ENCODE data around the gene GABRR1. TPM values are rescaled to one million over a fixed set of nuclear protein-coding genes. Genes with fewer than 3 reads are reported as not detected.

GABRR1 gene
- total and polyA plus RNA-seq, 2 of the 13 experiments (the other 11 are each of a cell fraction or from before 2014, with no cell fraction given): not detected

DNA sequence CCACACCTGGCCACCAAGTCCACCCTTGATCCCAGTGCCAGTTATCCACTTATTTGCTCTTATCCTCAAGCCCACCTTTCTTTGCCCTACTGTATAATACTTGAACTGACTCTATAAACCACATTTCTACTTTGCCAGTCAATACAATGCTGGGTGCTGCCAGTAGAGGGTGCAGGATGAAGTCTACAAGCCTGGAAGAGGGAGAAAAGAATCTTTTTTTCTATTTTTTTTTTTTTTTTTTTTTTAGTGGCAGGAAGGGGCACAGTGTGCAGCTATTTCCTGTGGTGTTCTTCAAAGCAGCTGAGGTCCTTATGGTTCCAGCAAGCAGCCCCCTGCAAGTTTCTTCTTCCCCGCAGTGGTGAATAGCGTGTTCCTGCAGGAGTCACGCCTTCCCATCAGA lies 22.2 kb upstream of the GABRR1 start:
- TF ChIP-seq HNRNPK (IDR thresholded peaks at IDR 0.05; ENCODE audit: low read depth, low read length, poor library complexity, severe bottlenecking) (no peak), PRDM10 (CRISPR knock-in tag; IDR thresholded peaks at IDR 0.05; ENCODE audit: low read depth) (no peak), ZNF691 (CRISPR knock-in tag; IDR thresholded peaks at IDR 0.05; ENCODE audit: borderline replicate concordance, low read depth) (no peak), RNF219 (CRISPR knock-in tag; IDR thresholded peaks at IDR 0.05) (no peak), GZF1 (CRISPR knock-in tag; IDR thresholded peaks at IDR 0.05) (no peak), ZNF263 (CRISPR knock-in tag; IDR thresholded peaks at IDR 0.05) (no peak), ZNF260 (CRISPR knock-in tag; IDR thresholded peaks at IDR 0.05; ENCODE audit: borderline replicate concordance, low read depth) (no peak), PAWR (CRISPR knock-in tag; IDR thresholded peaks at IDR 0.05; ENCODE audit: borderline replicate concordance) (no peak), ZNF276 (CRISPR knock-in tag; IDR thresholded peaks at IDR 0.05; ENCODE audit: low read depth) (no peak), SMAD3 (CRISPR knock-in tag; IDR thresholded peaks at IDR 0.05) (no peak), ZNF737 (CRISPR knock-in tag; IDR thresholded peaks at IDR 0.05; ENCODE audit: borderline replicate concordance) (no peak), SRSF4 (IDR thresholded peaks at IDR 0.05; ENCODE audit: low read depth, low read length, poor library complexity, severe bottlenecking) (no peak), ZSCAN30 (CRISPR knock-in tag; IDR thresholded peaks at IDR 0.05) (no peak), REPIN1 (CRISPR knock-in tag; IDR thresholded peaks at IDR 0.05; ENCODE audit: borderline replicate concordance, low read depth) (no peak), NFE2L1 (CRISPR knock-in tag; IDR thresholded peaks at IDR 0.05; ENCODE audit: borderline replicate concordance) (no peak), KMT2B (CRISPR knock-in tag; IDR thresholded peaks at IDR 0.05) (no peak)
- Histone ChIP-seq H4K20me1 (ENCODE audit: insufficient read depth, low read length) (no peaks in the 10 kb centered on the region), H3K27me3 (ENCODE audit: control insufficient read depth in 1 of 2, insufficient read depth in 2 of 2, low read length in 2 of 2) (no peaks in the 10 kb centered on the region), H3K9me3 (ENCODE audit: low read length) (no peaks in the 10 kb centered on the region), H3K4me3 (replicated peaks in 1 of 3; ENCODE audit: insufficient read depth in 1 of 3, low read depth in 2 of 3, low read length in 3 of 3) (no peak overlapping the region), H3K79me2 (ENCODE audit: insufficient read depth, low read length) (no peaks in the 10 kb centered on the region), H2AFZ (ENCODE audit: low read length) (no peak overlapping the region), H3K27ac (ENCODE audit: extremely low read length, insufficient read depth, low read length) (no peak overlapping the region), H3K4me2 (ENCODE audit: low read depth, low read length) (no peak overlapping the region), H3K9ac (ENCODE audit: insufficient read depth, low read depth, low read length) (no peak overlapping the region), H3K4me1 (ENCODE audit: insufficient read depth, low read length) (no peaks in the 10 kb centered on the region), H3K36me3 (replicated peaks in 1 of 2; ENCODE audit: control insufficient read depth in 1 of 2, insufficient read depth in 2 of 2, low read length in 2 of 2) (no peaks in the 10 kb centered on the region)
- no TSS peak for BruUV-seq (replicated peaks)
- WGBS (ENCODE audit: low lambda C conversion rate): 83% methylated on average over 3 of the region's 3 CpGs
- in situ Hi-C loops (cut with HindIII; ENCODE audit: extremely low pct_ligation_motif_present, low pct_unique_long_range_greater_than_20kb): no loop called here
- DNase-seq (ENCODE audit: low spot score): no peak
- FAIRE-seq: no peak
- POLR2A ChIA-PET: interaction anchor here (0.6 kb wide), 1 partner anchor 276 kb away, joined by 3 read pairs; the partner anchor contains the start of gene RNGTT
- intact Hi-C loops (cut with micrococcal nuclease; ENCODE audit: unreplicated experiment): no loop called here
- ATAC-seq: peak; percentile 61; the same call in 2 of the 3 replicates
- CTCF ChIA-PET (ENCODE audit: low intra/inter-chr PET ratio, low total read pairs): no interaction called here
